GM06990 (cell line): ENCODE data around the gene NXPH1.

ENCODE experiments used
- DNase-seq: peaks from one replicate; pipeline ENCODE4 v3.0.0-alpha.2; 2011; ENCODE audit not compliant: insufficient read length; ENCODE audit errors: extremely low read depth
- H3K27me3 ChIP-seq: replicated peaks from 2 replicates; pipeline ENCODE4 v1.6.0; 2011; ENCODE audit warnings: low read length; ENCODE audit not compliant: control insufficient read depth, insufficient read depth
- H3K36me3 ChIP-seq: 2 replicates; pipeline ENCODE4 v1.5.1; 2011; ENCODE audit warnings: low read length; ENCODE audit not compliant: control insufficient read depth, insufficient read depth
- H3K4me3 ChIP-seq: replicated peaks from 2 replicates; pipeline ENCODE4 v1.5.1; 2011; ENCODE audit warnings: low read depth, mild to moderate bottlenecking, control low read depth, low read length
- CTCF ChIP-seq: IDR thresholded peaks from 2 replicates; pipeline ENCODE4 v1.5.1; 2011; ENCODE audit warnings: low read length, control low read depth, mild to moderate bottlenecking, inconsistent platforms; ENCODE audit not compliant: insufficient read depth, poor library complexity, severe bottlenecking

The NXPH1 gene

GRCh38 chr7:8581842-8582241 is 148.4 kb downstream of the NXPH1 start:
- no peaks in the 10 kb centered on the region for H3K36me3 ChIP-seq
- no peak overlapping the region for H3K4me3 ChIP-seq
- H3K27me3 ChIP-seq: no peaks in the 10 kb centered on the region
- TF ChIP-seq CTCF: no peak
- no peak for DNase-seq

GRCh38 chr7:8582728-8583127 is 149.3 kb downstream of the NXPH1 start:
- H3K27me3 ChIP-seq: no peaks in the 10 kb centered on the region
- no peak overlapping the region for H3K4me3 ChIP-seq
- no peak for TF ChIP-seq CTCF
- no peaks in the 10 kb centered on the region for H3K36me3 ChIP-seq
- DNase-seq: no peak

- no peak for TF ChIP-seq CTCF
- Histone ChIP-seq H3K4me3 (no peak overlapping the region), H3K27me3 (no peaks in the 10 kb centered on the region), H3K36me3 (no peaks in the 10 kb centered on the region)
- DNase-seq: no peak
Observed at GRCh38 chr7:8585591-8585990, 152.2 kb downstream of the NXPH1 start.

- H3K4me3 ChIP-seq: no peak overlapping the region
- no peaks in the 10 kb centered on the region for H3K36me3 ChIP-seq
- H3K27me3 ChIP-seq: no peaks in the 10 kb centered on the region
- TF ChIP-seq CTCF: no peak
- no peak for DNase-seq
Observed at GRCh38 chr7:8590225-8590624, 156.8 kb downstream of the NXPH1 start.

GRCh38 chr7:8590791-8591190 is 157.4 kb downstream of the NXPH1 start:
- no peak for DNase-seq
- Histone ChIP-seq H3K27me3 (no peaks in the 10 kb centered on the region), H3K36me3 (no peaks in the 10 kb centered on the region), H3K4me3 (no peak overlapping the region)
- TF ChIP-seq CTCF: no peak

GRCh38 chr7:8591289-8591688 is 157.9 kb downstream of the NXPH1 start:
- no peaks in the 10 kb centered on the region for H3K27me3 ChIP-seq
- no peak overlapping the region for H3K4me3 ChIP-seq
- no peaks in the 10 kb centered on the region for H3K36me3 ChIP-seq
- TF ChIP-seq CTCF: no peak
- no peak for DNase-seq
